GM12878 (cell line): ENCODE measurements around the gene PDE10A. TPM values are rescaled to one million over a fixed set of nuclear protein-coding genes. Genes with fewer than 3 reads are reported as not detected.

Source experiments
- ATAC-seq: fragments of 200-7000 bp; cut with Tn5 transposase; 3 replicates; pipeline ENCODE4 v1.9.1; 2020; ENCODE audit warnings: mild to moderate bottlenecking, moderate library complexity
- BruUV-seq: library from RNA; stranded (reverse); fragments of 400-500 nt; replicated peaks from 2 replicates; lab custom pipeline; 2021; lab: Mats Ljungman, UMichigan
- CTCF ChIA-PET: fragments of 300-600 bp; sonication (Branson Sonifier 250); formaldehyde crosslinking; extraction: SDS; loops from one replicate; lab custom pipeline; 2021; ENCODE audit warnings: inconsistent platforms; lab: Yijun Ruan, JAX
- POLR2A ChIA-PET: fragments of 350-600 bp; formaldehyde crosslinking; extraction: SDS; loops from one replicate; lab custom pipeline; 2021; ENCODE audit warnings: inconsistent platforms; lab: Charles Lee
- RAD21 ChIA-PET: fragments of 300-600 bp; sonication (Branson Sonifier 250); formaldehyde crosslinking; loops from one replicate; lab custom pipeline; 2023; ENCODE audit warnings: antibody characterized with exemption; ENCODE audit not compliant: unreplicated experiment; lab: Charles Lee
- SMC1A ChIA-PET: fragments of 300-600 bp; sonication (Branson Sonifier 250); formaldehyde crosslinking; loops from one replicate; lab custom pipeline; 2023; ENCODE audit not compliant: unreplicated experiment, uncharacterized antibody; lab: Charles Lee
- DNase-seq: peaks from one replicate; pipeline ENCODE4 v3.0.0-alpha.2; 2011; ENCODE audit warnings: low read depth, low spot score
- FAIRE-seq: peaks from 3 replicates; lab custom pipeline; 2011; peaks lifted over from hg19 to GRCh38; lab: Jason Lieb, UNC
- H2AFZ ChIP-seq: 2 replicates; pipeline ENCODE4 v1.6.0; 2011; ENCODE audit warnings: low read depth, low read length, control low read depth; ENCODE audit not compliant: control insufficient read depth
- H3K27ac ChIP-seq: 2 replicates; pipeline ENCODE4 v1.5.1; 2011; ENCODE audit warnings: control low read depth; ENCODE audit not compliant: control insufficient read depth, insufficient read depth
- H3K27me3 ChIP-seq, 2 experiments: replicated peaks in 1 of 2; 2 replicates each; pipeline versions ENCODE4 v1.6.0 to v1.6.1; 2011; ENCODE audit warnings: low read length in 1 of 2; ENCODE audit not compliant: control insufficient read depth in 2 of 2, insufficient read depth in 2 of 2
- H3K36me3 ChIP-seq, 2 experiments: 2 replicates each; pipeline ENCODE4 v1.5.1; 2011; ENCODE audit warnings: low read length in 1 of 2; ENCODE audit not compliant: control insufficient read depth in 2 of 2, insufficient read depth in 2 of 2
- H3K4me1 ChIP-seq: 2 replicates; pipeline ENCODE4 v1.6.1; 2011; ENCODE audit warnings: mild to moderate bottlenecking, low read length, moderate library complexity, mixed read lengths; ENCODE audit not compliant: control insufficient read depth, insufficient read depth
- H3K4me2 ChIP-seq: 2 replicates; pipeline ENCODE4 v1.6.0; 2011; ENCODE audit warnings: control low read depth; ENCODE audit not compliant: control insufficient read depth, insufficient read depth
- H3K4me3 ChIP-seq: fragments of 200-600 bp; sonication (generic); 2 replicates; pipeline ENCODE4 v1.5.1; 2016
- H3K79me2 ChIP-seq: 2 replicates; pipeline ENCODE4 v1.6.0; 2011; ENCODE audit warnings: low read length; ENCODE audit not compliant: control insufficient read depth, insufficient read depth
- H3K9ac ChIP-seq: 2 replicates; pipeline ENCODE4 v1.8.0; 2011; ENCODE audit warnings: low read length, control low read depth, mixed read lengths; ENCODE audit not compliant: control insufficient read depth, insufficient read depth
- H3K9me3 ChIP-seq: replicated peaks from 3 replicates; pipeline ENCODE4 v1.5.1; 2011; ENCODE audit warnings: mild to moderate bottlenecking, low read length; ENCODE audit not compliant: control insufficient read depth, insufficient read depth
- H4K20me1 ChIP-seq: 2 replicates; pipeline ENCODE4 v1.6.0; 2011; ENCODE audit not compliant: control insufficient read depth, insufficient read depth
- CBFB ChIP-seq: IDR thresholded peaks from 2 replicates; pipeline ENCODE4 v1.6.1; 2016; ENCODE audit warnings: antibody characterized with exemption, low read depth
- CEBPB ChIP-seq, 2 experiments: fragments of 150-350 bp in 1 of 2; IDR thresholded peaks; 2 replicates each; pipeline ENCODE4 v1.6.1; 2012 to 2014; ENCODE audit warnings: low read depth in 2 of 2, low read length in 2 of 2, borderline replicate concordance in 1 of 2, inconsistent platforms in 1 of 2
- MYB ChIP-seq: fragments of 150-350 bp; IDR thresholded peaks from 2 replicates; pipeline ENCODE4 v1.6.1; 2014; ENCODE audit warnings: mild to moderate bottlenecking, low read depth, low read length, borderline replicate concordance
- MYC ChIP-seq: IDR thresholded peaks from 2 replicates; pipeline ENCODE4 v1.6.1; 2011; ENCODE audit warnings: mild to moderate bottlenecking, low read length, moderate library complexity, inconsistent platforms; ENCODE audit not compliant: insufficient read depth, insufficient replicate concordance, insufficient read length, severe bottlenecking
- NFYA ChIP-seq: IDR thresholded peaks from 2 replicates; pipeline ENCODE4 v1.6.1; 2011; ENCODE audit warnings: low read depth, mild to moderate bottlenecking, low read length, improper control_type of control experiment, borderline replicate concordance
- SREBF1 ChIP-seq: IDR thresholded peaks from 2 replicates; pipeline ENCODE4 v1.6.1; 2012; ENCODE audit warnings: mild to moderate bottlenecking, low read length
- TCF7 ChIP-seq: IDR thresholded peaks from 2 replicates; pipeline ENCODE4 v1.6.1; 2014; ENCODE audit warnings: antibody characterized with exemption, borderline replicate concordance
- ZSCAN29 ChIP-seq: fragments of 450-650 bp; IDR thresholded peaks from 2 replicates; pipeline ENCODE4 v1.6.1; 2017; ENCODE audit warnings: mild to moderate bottlenecking, moderate library complexity
- WGBS: methylation state at CpG from one replicate; pipeline ENCODE4 v1.1.6; 2016; ENCODE audit warnings: low lambda C conversion rate; ENCODE audit not compliant: insufficient replicate concordance, insufficient coverage; ENCODE audit errors: missing lambda C conversion rate; 5-methylcytosine and 5-hydroxymethylcytosine counted together
- in situ Hi-C: fragments of 300-500 bp; cut with MboI; formaldehyde crosslinking; loops from 9 replicates; pipeline ENCODE4 v1.14.3; 2018; ENCODE audit warnings: mixed read lengths
- intact Hi-C: fragments of 100-400 bp; cut with micrococcal nuclease; formaldehyde crosslinking; loops from one replicate; pipeline ENCODE4 v1.14.2; 2022; ENCODE audit not compliant: unreplicated experiment
- polyA plus RNA-seq, 11 experiments: library from polyadenylated mRNA; depleted of rRNA in 4 of 11; unstranded in 6 of 11; stranded (reverse) in 5 of 11; fragments of >200 nt; fragmentation: Nextera tagmentation in 4 of 11; fragmentation: Illumina TruSeq in 1 of 11; extraction: Ambion mirVana in 4 of 11; extraction: Trizol in 1 of 11; gene quantifications; 1 replicate in 1 of 11; 2 replicates in 10 of 11; pipeline versions ENCODE4 v1.2.1 to v1.2.3, GENCODE V29; 2011 to 2016; ENCODE audit warnings: inconsistent platforms in 2 of 11, missing spikeins in 2 of 11, low read depth in 1 of 11
- total RNA-seq, 4 experiments: library from RNA; depleted of rRNA in 3 of 4; stranded (reverse); fragments of >200 nt in 3 of 4; fragmentation: Illumina TruSeq in 1 of 4; extraction: Trizol in 1 of 4; gene quantifications; 2 replicates each; pipeline versions ENCODE4 v1.2.1 to v1.2.3, GENCODE V29; 2013 to 2021
- TF ChIP-seq, protein P1 (sequence below): fragments of 450-650 bp; IDR thresholded peaks from 2 replicates; pipeline ENCODE4 v1.6.1; 2018; ENCODE audit warnings: mild to moderate bottlenecking, low read depth, moderate library complexity; ENCODE audit not compliant: partially characterized antibody
- TF ChIP-seq, protein P2 (sequence below): fragments of 450-650 bp; IDR thresholded peaks from 2 replicates; pipeline ENCODE4 v1.6.1; 2017; ENCODE audit warnings: mild to moderate bottlenecking, moderate library complexity
- TF ChIP-seq, protein P3 (sequence below): fragments of 450-650 bp; IDR thresholded peaks from 2 replicates; pipeline ENCODE4 v1.6.1; 2016; ENCODE audit warnings: mild to moderate bottlenecking

The PDE10A gene
- total and polyA plus RNA-seq, 10 of the 15 experiments (the other 5 are each of a cell fraction or from before 2014, with no cell fraction given), result under 0.01 to 1.3 (median 0.03) TPM; not detected in 2

DNA sequence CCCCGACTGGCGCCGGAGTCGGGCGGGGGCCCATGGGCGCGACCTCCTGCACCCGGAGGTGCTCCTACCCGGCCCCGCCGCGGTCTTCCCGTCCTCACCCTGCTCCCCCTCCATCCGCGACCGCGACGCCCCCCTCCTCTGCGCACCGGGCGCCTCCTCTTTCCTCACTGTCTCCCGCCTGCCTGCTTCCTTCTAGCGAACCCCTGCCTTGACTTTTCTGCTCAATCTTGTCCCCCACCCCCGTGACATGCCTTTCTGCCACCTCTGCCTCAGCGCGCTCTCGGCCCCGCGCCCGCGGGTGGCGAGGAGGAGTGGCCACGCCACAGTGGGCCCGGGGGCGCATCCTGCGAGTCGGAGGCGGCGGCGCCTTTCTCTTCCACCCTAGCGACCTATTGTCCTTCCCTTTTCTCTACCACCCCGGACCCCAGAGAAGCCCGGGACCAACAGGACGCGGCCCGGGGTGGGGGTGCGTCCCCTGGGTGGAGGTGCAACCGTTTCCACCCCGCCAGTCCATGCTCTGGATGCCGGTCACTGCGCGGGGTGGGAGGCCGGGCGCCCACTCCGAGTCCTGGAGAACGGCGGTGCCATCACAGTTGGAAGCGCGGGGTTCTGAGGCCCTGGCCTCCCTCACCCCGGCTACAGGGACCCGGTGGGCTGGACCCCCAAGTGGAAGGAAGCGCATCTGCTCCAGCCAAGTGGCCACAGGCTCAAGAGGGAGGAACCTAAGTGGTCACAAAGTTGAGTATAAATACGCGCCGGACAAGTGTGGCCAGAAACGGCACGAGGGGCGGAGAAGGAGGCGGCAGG lies 2.0 kb downstream of the PDE10A start (continued):
- TF ChIP-seq MYB, result no peak
- no peak for TF ChIP-seq CEBPB (IDR thresholded peaks at IDR 0.05; ENCODE audit: borderline replicate concordance in 1 of 2, low read depth in 2 of 2, low read length in 2 of 2)
- no peak for TF ChIP-seq TCF7

DNA sequence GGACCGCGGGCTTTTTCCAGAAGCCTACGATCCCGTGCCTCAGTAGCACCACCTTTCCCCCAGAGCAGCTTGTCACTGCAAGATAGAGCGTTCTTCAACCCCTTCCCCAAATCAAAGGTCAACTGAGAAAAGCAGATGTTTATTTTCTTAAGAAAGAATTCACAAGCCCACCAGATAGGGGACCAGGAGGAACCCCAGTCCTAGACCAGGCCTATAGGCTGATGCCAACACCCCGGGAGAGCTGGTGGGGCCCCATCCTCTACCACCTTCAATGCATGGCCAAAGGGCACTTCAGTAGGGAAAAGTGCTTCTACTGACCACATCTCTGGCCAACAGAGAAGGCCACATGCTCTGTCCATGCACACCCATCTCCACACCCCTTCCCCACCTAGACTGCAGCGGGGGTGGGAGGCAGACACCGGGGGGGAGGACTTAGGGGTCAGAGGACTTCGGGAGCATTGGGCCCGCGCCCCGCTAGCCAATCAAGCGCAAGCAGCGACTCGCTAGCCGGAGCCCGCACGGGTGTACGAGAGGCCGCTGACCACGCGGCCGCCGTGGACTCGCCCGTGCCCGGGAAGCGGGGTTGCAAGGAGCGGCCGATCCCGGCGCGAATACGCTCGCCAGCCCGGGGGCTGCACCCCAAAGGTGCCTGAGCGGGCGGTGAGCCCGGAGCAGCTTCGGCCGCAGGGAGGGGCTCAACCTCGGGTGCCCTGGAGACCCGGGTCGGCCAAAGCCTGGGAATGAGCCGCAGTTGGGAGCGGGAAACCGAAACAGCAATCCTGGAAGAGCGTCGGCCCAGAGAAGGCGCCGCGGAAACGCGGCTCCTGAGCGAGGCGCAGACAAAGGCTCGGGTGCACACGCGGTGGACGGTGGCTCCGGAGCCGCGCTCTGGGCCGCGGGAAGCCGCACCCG lies 2.8 kb downstream of the PDE10A start:
- FAIRE-seq, result no peak
- intact Hi-C loops (no loop called here), in situ Hi-C loops (no loop called here)
- WGBS, result 59% methylated on average over 50 of the region's 67 CpGs
- Histone ChIP-seq H3K9ac (no peak overlapping the region), H3K36me3 (no peaks in the 10 kb centered on the region), H3K9me3 (no peaks in the 10 kb centered on the region), H3K79me2 (no peaks in the 10 kb centered on the region), H3K4me3 (no peak overlapping the region), H3K4me1 (no peaks in the 10 kb centered on the region), H3K27me3 (peaks cover 0 to 17% of the 10 kb centered on the region in 2 experiments; a peak in 3 of 4 replicates), H4K20me1 (no peaks in the 10 kb centered on the region), H3K4me2 (no peak overlapping the region), H3K27ac (no peak overlapping the region), H2AFZ (no peak overlapping the region)
- ChIA-PET RAD21 (no interaction called here), POLR2A (no interaction called here), CTCF (no interaction called here), SMC1A (interaction anchor here (1.0 kb wide), 1 partner anchor 220 kb away, joined by 3 read pairs; no protein-coding TSS in a partner anchor)
- no TSS peak for BruUV-seq
- DNase-seq, result no peak
- ATAC-seq, result no peak
- TF ChIP-seq MYC (no peak), ZSCAN29 (no peak), CBFB (no peak), SREBF1 (no peak), NFYA (no peak)
- TF ChIP-seq, protein P1, sequence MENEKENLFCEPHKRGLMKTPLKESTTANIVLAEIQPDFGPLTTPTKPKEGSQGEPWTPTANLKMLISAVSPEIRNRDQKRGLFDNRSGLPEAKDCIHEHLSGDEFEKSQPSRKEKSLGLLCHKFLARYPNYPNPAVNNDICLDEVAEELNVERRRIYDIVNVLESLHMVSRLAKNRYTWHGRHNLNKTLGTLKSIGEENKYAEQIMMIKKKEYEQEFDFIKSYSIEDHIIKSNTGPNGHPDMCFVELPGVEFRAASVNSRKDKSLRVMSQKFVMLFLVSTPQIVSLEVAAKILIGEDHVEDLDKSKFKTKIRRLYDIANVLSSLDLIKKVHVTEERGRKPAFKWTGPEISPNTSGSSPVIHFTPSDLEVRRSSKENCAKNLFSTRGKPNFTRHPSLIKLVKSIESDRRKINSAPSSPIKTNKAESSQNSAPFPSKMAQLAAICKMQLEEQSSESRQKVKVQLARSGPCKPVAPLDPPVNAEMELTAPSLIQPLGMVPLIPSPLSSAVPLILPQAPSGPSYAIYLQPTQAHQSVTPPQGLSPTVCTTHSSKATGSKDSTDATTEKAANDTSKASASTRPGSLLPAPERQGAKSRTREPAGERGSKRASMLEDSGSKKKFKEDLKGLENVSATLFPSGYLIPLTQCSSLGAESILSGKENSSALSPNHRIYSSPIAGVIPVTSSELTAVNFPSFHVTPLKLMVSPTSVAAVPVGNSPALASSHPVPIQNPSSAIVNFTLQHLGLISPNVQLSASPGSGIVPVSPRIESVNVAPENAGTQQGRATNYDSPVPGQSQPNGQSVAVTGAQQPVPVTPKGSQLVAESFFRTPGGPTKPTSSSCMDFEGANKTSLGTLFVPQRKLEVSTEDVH, result no peak
- TF ChIP-seq, protein P2, sequence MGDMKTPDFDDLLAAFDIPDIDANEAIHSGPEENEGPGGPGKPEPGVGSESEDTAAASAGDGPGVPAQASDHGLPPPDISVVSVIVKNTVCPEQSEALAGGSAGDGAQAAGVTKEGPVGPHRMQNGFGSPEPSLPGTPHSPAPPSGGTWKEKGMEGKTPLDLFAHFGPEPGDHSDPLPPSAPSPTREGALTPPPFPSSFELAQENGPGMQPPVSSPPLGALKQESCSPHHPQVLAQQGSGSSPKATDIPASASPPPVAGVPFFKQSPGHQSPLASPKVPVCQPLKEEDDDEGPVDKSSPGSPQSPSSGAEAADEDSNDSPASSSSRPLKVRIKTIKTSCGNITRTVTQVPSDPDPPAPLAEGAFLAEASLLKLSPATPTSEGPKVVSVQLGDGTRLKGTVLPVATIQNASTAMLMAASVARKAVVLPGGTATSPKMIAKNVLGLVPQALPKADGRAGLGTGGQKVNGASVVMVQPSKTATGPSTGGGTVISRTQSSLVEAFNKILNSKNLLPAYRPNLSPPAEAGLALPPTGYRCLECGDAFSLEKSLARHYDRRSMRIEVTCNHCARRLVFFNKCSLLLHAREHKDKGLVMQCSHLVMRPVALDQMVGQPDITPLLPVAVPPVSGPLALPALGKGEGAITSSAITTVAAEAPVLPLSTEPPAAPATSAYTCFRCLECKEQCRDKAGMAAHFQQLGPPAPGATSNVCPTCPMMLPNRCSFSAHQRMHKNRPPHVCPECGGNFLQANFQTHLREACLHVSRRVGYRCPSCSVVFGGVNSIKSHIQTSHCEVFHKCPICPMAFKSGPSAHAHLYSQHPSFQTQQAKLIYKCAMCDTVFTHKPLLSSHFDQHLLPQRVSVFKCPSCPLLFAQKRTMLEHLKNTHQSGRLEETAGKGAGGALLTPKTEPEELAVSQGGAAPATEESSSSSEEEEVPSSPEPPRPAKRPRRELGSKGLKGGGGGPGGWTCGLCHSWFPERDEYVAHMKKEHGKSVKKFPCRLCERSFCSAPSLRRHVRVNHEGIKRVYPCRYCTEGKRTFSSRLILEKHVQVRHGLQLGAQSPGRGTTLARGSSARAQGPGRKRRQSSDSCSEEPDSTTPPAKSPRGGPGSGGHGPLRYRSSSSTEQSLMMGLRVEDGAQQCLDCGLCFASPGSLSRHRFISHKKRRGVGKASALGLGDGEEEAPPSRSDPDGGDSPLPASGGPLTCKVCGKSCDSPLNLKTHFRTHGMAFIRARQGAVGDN, result no peak
- TF ChIP-seq, protein P3, sequence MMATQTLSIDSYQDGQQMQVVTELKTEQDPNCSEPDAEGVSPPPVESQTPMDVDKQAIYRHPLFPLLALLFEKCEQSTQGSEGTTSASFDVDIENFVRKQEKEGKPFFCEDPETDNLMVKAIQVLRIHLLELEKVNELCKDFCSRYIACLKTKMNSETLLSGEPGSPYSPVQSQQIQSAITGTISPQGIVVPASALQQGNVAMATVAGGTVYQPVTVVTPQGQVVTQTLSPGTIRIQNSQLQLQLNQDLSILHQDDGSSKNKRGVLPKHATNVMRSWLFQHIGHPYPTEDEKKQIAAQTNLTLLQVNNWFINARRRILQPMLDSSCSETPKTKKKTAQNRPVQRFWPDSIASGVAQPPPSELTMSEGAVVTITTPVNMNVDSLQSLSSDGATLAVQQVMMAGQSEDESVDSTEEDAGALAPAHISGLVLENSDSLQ, result no peak
